Dermis microvascular lymphatic vessel endothelial cell (primary cell): ENCODE data around the gene SLC8B1. TPM values are rescaled to one million over a fixed set of nuclear protein-coding genes. Genes with fewer than 3 reads are reported as not detected.

Source experiments
- DNase-seq, 2 donors: peaks; one replicate each; pipeline versions ENCODE4 v3.0.0 to v3.0.0-alpha.2; 2010; ENCODE audit warnings: low read depth in 2 of 2
- total RNA-seq: library from RNA; depleted of rRNA; stranded (reverse); fragments of >200 nt; gene quantifications from 2 replicates; pipeline ENCODE4 v1.2.1, GENCODE V29; 2014

SLC8B1 gene
- total RNA-seq, 1 donor from 2014 or later, result 12.6 TPM

GRCh38 chr12:113296557-113297213, 38.2 kb downstream of the SLC8B1 start:
- no peak for DNase-seq

- DNase-seq, result no peak
Measured at GRCh38 chr12:113295886-113296556, 38.9 kb downstream of the SLC8B1 start.

- no peak for DNase-seq
Measured at GRCh38 chr12:113293100-113293499, 41.8 kb downstream of the SLC8B1 start.

GRCh38 chr12:113292547-113292946, 42.4 kb downstream of the SLC8B1 start:
- DNase-seq, result no peak

GRCh38 chr12:113292091-113292490, 42.8 kb downstream of the SLC8B1 start:
- no peak for DNase-seq

- DNase-seq, result no peak
Measured at GRCh38 chr12:113291586-113291985, 43.3 kb downstream of the SLC8B1 start.

GRCh38 chr12:113290506-113290905, 44.4 kb downstream of the SLC8B1 start:
- no peak for DNase-seq

GRCh38 chr12:113289361-113289760, 45.5 kb downstream of the SLC8B1 start:
- no peak for DNase-seq

- DNase-seq, result no peak
Measured at GRCh38 chr12:113287899-113288282, 47.0 kb downstream of the SLC8B1 start.

GRCh38 chr12:113287146-113287898, 47.6 kb downstream of the SLC8B1 start:
- no peak for DNase-seq

GRCh38 chr12:113286712-113287111, 48.2 kb downstream of the SLC8B1 start:
- no peak for DNase-seq

- no peak for DNase-seq
Measured at GRCh38 chr12:113285679-113286610, 49.0 kb downstream of the SLC8B1 start.

- no peak for DNase-seq
Measured at GRCh38 chr12:113284751-113285150, 50.2 kb downstream of the SLC8B1 start.

- no peak for DNase-seq
Measured at GRCh38 chr12:113278633-113279032, 56.3 kb downstream of the SLC8B1 start.

- DNase-seq, result no peak
Measured at GRCh38 chr12:113278141-113278540, 56.8 kb downstream of the SLC8B1 start.

- no peak for DNase-seq
Measured at GRCh38 chr12:113277511-113277910, 57.4 kb downstream of the SLC8B1 start.

GRCh38 chr12:113276946-113277500, 57.9 kb downstream of the SLC8B1 start:
- no peak for DNase-seq

GRCh38 chr12:113276306-113276705, 58.6 kb downstream of the SLC8B1 start:
- DNase-seq, result no peak

- DNase-seq, result no peak
Measured at GRCh38 chr12:113274848-113275247, 60.1 kb downstream of the SLC8B1 start.

- DNase-seq, result no peak
Measured at GRCh38 chr12:113273053-113273725, 61.7 kb downstream of the SLC8B1 start.
